CD4-positive, alpha-beta T cell treated with Interleukin-4 for 4 hours (primary cell): ENCODE results near the gene UNC79.
"Not testable (repeated sequence)": the region's sequence is repeated elsewhere in the genome, so short reads cannot be mapped to it uniquely, and the experiment has no call there.

Source experiments
- DNase-seq: peaks from one replicate; pipeline ENCODE4 v3.0.0-alpha.2; 2020

UNC79 gene

DNA sequence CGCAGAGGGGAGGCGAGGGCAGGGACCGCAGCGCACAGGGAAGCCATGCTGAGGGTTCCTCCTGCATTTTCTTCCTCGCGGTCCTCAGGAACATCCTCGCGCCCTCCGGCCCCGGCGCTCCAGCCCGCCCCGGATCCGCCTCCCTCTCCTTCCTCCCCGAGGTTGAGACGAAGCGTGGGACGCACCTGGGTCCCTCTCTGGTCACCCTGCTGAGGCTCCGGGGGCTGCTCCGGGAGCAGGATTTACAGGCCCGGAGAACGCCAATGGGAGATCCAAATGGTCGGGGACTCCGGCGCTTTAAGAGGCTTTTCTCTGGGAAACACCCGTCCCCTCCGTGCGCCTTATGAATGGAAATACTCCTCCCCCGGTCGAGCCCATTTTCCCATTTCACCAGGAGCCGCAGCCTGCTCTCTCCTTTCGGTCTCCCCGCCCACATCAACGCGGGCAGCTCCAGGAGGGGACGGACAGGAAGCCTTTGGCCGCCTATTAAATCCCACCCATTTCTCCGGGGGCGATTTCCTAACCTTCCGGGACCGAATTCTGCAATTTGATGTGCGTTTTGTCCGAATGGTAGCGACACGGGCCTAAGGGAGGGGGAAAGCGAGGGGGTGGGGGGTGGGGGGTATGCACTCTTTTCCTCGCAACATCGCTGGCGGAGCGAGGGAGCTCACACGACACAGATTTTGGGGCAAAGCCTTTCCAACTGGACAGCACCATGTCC lies at the start of gene UNC79:
Gene UNC79 (plus strand): TSS at position 625 of the 721 bp plus-strand sequence. CDS start 91 bp downstream, at position 716.
- no peak for DNase-seq

DNA sequence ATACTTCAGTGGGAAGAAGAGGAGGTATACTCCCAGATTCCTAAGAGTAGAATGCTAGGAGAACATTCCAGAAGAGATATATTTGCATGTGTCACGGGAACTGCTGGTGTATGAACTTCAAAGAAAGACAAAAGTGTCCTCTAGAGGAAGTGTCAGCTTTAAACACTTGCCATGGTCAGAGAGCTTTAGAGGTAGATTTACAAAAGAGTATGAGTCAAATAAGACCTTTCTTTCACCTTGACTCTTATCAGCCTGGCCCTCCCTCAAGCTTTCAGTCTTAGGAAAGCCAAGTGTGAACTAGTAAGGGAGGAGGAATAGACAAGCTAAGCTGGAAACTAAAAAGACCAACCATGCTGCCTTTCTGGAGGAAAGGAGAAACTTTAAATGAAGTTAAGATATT lies 49.1 kb upstream of the UNC79 start:
- no peak for DNase-seq

DNA sequence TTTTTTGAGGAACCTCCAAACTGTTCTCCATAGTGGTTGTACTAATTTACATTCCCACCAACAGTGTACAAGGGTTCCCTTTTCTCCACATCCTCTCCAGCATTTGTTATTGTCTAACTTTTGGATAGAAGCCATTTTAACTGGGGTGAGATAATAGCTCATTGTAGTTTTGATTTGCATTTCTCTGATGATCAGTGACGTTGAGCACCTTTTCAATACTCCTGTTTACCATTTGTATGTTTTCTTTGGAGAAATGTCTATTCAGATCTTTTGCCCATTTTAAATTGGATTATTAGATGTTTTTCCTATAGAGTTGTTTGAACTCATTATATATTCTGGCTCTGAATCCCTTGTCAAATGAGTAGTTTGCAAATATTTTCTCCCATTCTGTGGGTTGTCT lies 46.5 kb upstream of the UNC79 start:
- DNase-seq, result not testable (repeated sequence)

DNA sequence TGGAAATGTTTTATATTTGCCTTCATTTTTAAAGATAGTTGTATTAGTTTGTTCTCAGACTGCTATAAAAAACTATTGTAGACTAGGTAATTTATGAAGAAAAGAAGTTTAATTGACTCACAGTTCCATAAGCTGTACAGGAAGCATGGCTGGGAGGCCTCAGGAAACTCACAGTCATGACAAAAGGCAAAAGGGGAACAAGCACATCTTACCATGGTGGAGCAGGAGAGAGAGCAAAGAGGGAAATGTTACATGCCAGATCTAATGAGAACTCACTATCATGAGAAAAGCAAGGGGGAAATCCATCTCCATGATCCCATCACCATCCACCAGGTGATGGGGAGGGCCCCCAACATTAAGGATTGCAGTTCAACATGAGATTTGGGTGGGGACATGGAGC lies 35.5 kb upstream of the UNC79 start:
- no peak for DNase-seq

DNA sequence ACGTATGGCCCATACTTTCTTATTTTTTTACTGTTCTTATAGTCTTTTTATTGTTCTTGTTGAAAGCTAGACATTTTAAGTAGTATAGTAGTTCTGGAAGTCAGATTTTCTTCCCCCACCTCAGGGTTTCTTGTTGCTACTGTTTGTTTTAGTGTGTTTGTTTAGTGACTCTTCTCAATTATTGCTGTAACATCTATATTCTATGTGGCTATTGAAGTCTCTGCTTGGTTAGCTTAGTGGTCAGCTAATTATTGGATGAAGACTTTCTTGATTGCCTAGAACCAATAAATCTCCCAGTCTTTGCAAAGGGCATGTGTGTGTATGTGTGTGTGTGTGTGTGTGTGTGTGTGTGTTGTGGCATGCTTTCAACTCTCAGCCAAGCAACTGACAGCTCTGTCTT lies 34.3 kb upstream of the UNC79 start:
- DNase-seq, result no peak

DNA sequence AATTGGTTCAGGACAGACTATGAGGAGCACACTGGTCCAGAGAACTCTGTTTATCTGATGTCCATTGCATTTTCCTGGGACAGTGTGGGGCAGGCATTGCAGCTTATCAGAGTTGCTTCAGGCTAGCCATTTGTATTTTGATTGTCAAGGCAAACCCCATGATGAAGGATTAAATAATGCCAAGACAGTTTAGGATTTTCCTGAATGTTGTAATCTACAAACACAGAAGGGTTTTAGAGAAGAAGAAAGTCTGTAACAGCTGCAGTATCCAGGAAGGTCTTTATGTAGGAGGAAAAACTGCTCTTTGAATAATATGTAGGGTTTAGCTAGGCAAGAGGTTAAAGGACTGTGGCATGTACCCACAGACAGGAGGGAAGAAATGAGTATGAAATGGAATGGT lies 32.2 kb upstream of the UNC79 start:
- no peak for DNase-seq

DNA sequence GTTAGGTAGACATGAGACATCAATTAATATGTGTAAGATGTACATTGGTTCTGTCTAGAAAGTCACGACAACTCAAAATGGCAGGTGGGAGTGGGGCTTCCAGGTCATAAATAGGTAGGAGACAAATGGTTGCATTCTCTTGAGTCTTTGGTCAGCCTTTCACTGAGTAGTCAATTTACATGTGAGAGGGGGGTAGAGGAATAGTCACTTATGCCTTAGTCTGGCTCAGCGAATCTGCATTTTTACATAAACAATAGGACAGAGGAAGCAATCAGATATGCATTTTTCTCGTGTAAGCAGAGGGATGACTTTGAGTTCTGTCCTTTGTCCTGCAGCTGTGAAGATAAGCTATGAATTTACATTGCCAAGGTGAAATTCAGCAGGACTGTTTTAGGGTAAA lies 27.8 kb upstream of the UNC79 start:
- no peak for DNase-seq

DNA sequence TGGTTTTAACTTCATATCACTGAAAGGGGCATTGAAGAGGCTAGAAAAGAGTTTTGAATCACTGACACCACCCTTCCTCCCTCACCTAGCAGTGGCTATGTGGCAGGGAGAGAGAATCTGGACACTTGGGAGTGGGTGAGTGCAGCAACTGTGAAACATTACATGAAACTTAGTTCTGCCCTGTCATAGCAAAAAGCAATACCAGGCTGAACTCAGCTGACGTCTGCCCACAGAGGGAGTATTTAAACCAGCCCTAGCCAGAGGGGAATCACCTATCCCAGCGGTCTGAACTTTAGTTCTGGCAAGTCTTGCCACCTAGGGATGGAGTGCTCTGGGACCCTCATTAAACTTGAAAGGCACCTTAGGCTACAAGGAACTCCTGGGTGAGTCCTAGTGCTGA lies 20.7 kb upstream of the UNC79 start:
- DNase-seq, result no peak

DNA sequence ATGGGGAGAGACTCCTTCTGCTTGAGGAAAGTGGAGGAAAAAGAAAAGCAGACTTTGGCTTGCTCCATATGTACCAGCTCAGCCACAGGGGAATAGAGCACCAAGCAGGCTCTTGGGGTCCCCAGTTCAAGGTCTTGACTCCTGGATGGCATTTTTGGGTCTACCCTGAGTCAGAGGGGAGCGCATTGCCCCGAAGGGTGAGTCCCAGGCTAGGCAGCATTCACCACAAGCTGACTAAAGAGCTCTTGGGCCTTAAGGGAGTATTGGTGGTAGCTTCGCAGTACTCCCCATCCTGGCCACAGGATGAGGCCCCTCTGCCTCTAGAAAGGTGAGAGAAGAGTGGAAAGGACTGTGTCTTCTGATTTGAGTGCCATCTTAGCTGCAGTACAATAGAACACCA lies 19.8 kb upstream of the UNC79 start:
- no peak for DNase-seq

DNA sequence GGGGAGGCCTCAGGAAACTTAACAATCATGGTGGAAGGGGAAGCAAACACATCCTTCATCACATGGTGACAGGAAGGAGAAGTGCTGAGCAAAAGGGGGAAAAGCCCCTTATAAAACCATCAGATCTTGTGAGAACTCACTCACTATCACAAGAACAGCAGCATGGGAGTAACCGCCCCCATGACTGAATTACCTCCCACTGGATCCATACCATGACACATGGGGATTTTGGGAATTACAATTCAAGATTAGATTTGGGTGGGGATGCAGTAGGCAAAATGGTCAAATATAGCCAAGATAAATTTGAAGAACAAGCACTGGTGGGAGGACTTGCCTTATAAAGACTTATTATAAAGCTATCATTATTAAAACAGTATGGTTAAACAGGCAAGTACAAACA lies 5.6 kb upstream of the UNC79 start:
- not testable (repeated sequence) for DNase-seq

DNA sequence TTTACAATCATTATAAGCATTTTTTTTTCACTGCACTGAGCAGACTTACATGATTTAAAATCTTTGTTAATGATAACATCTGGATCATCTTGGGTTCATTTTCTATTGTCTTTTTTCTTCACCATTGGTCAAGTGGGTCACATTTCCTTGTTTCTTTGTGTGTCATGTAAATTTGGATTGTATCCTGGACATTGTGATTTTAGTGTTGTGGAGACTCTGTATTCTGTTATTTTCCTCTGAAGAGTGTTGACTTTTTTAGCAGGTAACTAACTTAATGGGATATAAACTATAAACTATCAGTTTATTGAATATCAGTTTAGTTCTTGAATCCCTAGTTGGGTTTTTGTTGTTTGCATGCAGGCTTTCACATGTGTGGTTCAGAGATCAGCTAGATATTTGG lies 4.0 kb upstream of the UNC79 start:
- DNase-seq, result no peak

DNA sequence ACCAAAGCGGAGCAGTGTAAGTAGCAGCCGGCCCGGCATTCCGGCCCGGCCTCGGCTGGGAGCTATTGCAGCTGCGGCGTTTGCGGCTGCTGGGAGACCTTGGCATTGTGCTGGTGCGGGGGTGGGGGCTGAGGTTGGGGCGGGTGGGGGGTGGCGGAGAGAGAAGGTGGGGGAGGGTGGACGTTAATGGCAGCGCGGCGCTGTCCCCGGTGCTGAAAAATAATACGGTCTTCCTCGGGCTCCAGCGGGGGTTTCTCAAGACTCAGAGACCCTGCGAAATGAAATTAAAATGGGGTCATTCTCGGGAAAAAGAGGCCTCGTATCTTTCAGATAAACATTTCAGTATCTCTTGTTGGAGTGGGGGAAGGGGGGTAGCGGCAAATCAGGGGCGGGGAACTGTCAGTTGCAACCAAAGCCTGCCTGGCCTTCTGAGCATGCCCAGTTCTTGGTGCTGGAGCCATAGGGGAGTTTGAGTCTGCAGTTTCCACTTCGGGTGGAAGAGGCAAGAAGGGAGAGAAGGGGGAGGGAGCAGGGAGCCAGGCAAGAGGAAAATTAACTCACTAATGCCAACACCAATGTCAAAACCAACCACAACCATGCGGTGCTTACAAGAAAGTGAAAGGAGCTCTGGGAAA lies 414 bp downstream of the UNC79 start:
- no peak for DNase-seq

DNA sequence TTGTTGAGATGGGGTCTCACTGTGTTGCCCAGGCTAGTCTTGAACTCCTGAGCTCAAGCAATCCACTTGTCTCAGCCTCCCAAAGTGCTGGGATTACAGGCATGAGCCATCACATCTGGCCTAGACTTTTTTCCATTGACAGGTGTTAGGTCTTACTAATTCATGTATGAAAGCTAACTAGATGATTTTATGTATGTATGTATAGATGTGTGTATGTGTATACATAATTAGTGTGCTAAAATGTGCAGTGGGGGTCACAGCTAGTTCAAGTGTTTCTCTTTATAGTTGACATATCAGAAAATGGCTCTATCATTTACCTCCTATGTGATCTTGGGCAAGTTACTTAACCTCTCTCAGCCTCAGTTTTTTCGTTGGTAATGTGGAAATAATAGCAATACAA lies 23.5 kb downstream of the UNC79 start:
- DNase-seq, result no peak

DNA sequence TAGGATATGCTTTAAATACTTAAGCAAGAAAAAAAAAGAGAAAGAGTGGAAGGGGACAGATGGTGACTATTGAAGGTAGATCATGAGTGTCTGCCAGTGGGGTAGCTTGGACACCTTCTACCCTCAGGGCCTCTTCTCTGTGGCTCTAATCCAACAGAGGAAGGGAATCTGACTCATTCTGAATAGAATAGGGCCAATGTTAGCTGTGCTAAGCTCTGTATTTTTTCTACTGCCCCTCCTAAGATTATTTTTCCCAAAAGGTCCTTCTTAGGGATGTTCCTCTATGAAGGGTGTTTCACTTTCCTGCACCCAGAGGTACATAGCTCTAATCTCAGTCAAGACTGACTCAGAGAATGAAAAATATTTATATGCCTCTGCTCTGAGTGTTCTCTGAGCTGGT lies 25.6 kb downstream of the UNC79 start:
- DNase-seq, result no peak

DNA sequence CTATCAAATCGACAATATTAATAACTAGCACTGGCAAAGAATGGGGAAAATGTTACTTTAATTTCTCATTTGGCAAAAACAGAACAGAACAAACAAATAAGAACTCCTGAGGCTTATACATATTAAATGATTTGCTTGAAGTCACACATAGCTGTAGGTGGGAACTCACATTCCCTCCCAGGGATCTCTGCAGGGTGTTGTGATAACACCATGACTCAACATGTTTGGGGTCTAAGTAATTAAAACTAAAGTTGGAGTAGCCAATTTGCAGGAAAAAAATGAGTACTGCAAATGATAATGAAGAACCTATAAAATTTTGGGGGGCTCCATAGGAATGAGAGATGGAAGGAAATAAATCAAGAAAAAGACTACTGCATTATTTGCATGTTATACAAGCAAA lies 27.5 kb downstream of the UNC79 start:
- DNase-seq, result no peak

DNA sequence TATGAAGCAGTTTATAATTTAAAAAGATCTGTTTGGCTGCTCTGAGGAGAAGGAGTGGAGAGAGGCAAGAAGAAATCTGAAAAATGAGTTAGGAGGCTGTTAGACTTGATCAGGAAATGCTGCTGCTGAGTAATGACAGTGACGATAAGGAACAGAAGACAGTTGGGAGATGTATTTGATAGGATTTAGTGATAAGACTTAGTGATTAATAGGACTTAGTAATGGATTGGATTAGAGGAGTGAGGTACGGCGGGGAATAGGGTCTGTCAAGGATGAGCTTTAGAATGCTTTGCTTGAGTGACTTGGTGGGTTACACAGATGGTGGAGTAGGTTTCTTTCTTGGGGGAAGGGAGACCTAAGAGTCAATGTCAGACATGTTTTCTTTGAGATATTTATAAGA lies 31.7 kb downstream of the UNC79 start:
- DNase-seq, result no peak

DNA sequence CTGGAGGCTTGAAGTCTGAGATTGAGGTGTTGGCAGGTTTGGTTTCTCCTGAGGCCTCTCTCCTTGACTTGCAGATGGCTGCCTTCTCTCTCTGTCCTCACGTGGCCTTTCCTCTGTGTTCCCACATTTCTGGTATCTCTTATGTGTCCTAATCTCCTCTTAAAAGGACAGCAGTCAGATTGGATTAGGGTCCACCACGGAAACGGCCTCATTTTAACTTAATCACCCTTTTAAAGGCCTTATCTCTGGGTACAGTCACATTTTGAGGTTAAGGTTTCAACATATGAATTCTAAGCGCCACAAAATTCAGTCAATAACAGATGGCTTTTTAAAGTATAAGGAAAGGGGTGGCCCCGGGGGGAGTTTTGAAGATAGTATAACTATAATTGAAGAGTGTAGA lies 33.5 kb downstream of the UNC79 start:
- no peak for DNase-seq

DNA sequence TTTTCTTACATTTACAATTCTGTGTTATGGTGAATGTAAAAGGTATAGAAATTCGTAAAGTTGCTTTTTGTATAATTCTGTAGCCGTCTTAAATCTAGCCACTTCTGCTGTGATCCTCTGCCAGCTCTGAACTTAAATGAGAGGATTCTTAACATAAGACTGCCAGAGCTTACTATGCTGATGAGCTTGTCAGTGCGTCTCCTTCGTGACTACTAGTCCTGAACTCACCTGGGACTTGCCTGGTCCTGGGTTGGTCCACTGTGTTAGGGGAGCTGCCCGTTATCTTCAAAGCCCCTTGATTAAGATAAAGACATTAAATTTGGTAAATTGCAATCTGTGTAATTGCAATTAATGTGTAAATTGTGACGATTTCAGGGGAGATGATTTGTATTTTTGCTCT lies 44.7 kb downstream of the UNC79 start:
- DNase-seq, result no peak

DNA sequence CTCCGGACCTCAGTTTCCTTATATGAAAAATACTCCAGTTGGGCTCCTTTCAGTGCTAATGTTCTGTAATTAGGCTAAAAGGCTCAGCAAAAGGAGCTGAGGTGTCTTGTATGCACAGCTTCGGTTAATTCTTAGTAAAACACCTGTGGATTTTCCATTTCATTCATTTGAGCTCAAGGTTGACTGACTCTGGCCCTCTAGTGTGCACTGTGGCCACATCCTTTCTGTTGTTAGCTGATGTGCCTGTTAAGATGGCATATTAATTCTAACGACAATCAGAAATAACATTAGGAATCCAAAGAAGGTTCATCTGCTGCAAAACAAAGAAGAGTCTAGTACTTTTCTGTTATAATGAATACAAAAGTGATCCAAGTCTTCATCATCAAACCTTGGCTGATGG lies 45.6 kb downstream of the UNC79 start:
- no peak for DNase-seq

DNA sequence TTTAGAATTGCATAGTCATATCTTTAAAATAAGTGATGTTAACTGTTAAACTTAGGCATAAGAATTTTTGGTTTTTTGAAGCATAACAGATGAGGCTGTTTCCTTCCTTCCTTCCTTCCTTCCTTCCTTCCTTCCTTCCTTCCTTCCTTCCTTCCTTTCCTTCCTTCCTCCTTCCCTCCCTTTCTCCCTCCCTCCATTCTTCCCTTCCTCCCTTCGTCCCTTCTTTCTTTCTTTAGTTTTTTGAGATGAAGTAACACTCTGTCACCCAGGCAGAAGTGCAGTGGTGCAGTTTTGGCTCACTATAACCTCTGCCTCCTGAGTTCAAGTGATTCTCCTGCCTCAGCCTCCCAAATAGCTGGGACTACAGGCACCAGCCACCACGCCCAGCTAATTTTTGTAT lies 48.3 kb downstream of the UNC79 start:
- not testable (repeated sequence) for DNase-seq

DNA sequence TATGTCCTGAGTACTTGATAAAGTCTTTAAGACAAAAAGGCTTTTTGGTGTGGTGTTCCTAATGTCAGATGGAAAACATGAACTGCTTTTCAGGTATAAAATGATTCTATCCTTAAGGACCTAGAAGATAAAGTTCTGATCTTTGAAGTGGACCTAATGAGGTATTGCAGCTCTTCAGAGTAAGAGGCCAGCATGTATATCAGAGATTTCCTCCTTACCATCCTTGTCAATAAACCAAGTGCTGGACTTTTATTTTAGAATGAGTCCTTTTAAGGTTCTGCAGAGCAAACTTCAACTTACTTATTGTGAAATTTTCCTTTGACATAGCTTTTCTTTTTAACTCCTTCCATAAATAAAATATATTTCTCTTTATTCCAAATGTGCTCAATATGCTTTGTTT lies 50.1 kb downstream of the UNC79 start:
- DNase-seq, result no peak

DNA sequence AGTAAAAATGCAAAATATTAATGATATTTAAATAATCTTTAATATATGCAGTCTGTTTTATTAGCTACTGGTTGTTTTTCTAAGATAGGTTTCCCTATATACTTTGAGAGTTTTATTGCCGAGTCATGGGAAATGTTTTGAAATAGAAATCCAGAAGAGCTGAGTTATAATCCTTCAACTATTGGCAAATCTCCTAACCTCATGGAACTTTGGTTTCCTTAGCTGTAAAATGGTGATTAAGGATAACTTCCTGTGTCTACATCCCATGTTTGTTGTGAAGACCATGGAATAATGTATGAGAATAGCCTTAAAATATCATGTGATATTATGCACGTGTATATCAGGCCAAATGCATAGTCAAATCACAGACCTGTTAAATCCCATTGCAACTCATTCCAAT lies 51.0 kb downstream of the UNC79 start:
- no peak for DNase-seq

DNA sequence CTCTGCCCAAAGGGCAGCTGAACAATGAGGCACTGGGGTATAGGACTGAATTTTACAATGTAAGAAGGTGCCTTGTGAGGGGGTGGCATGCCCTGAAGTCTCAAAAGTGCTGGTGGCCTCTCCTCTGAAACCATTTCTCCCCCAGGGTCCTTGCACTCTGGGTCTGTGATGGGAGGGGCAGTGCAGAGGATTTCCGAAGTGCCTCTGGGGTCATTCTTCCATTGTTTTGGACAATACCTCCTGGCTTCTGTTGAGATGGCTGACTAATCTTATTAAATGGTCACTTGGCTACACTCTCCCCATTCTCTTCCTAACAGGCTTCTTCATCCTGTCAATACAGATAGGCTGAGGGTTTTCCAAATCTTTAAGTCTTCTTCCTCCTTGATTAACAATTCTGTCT lies 59.3 kb downstream of the UNC79 start:
- DNase-seq, result no peak

DNA sequence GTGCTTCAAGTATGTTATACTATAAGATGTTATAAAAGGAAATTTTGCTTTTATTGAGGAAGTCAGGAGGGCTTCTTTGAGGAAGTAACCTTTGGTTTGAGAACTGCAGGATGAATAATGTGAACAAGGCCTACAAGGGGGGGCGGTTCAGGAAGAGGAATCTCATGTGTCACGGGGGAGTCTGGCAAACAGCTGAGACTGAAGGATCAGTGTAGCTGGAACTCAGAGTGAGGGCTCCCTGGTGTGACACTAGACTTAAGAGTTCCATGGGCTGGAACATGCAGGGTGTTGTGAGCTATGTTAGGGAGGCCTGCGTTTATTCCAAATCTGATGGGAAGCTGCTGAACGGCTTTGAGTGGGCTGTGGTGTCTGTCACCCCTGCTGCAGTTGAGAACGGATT lies 62.3 kb downstream of the UNC79 start:
- no peak for DNase-seq

DNA sequence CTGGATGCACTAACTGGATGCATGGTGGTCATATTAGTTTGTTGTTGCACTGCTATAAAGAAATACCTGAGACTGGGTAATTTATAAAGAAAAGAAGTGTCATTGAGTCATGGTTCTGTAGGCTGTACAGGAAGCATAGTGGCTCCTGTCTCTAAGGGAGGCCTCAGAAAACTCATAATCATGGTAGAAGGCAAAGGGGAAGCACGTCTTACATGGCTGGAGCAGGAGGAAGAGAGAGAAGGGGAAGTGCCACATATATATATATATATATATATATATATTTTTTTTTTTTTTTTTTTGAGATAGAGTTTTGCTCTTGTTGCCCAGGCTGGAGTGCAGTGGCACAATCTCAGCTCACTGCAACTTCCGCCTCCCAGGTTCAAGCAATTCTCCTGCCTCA lies 62.9 kb downstream of the UNC79 start:
- not testable (repeated sequence) for DNase-seq
